HEK293 (cell line): ENCODE results near the gene MTA1.

Experiments used
- GLI4 ChIP-seq: fragments of 450-650 bp; formaldehyde crosslinking; IDR thresholded peaks from 2 replicates; pipeline ENCODE4 v1.5.1; 2016; ENCODE audit warnings: missing biosample characterization, missing genetic modification characterization
- HOXD13 ChIP-seq: sonication (generic); formaldehyde crosslinking; IDR thresholded peaks from 2 replicates; pipeline ENCODE4 v1.8.0; 2022; ENCODE audit warnings: missing genetic modification reagents, borderline replicate concordance
- IKZF3 ChIP-seq: fragments of 450-650 bp; IDR thresholded peaks from 2 replicates; pipeline ENCODE4 v1.5.0; 2018; ENCODE audit warnings: missing biosample characterization, mild to moderate bottlenecking, missing genetic modification characterization, moderate library complexity
- KLF1 ChIP-seq: fragments of 450-650 bp; formaldehyde crosslinking; IDR thresholded peaks from 2 replicates; pipeline ENCODE4 v1.5.1; 2016; ENCODE audit warnings: missing biosample characterization, missing genetic modification characterization
- OSR2 ChIP-seq: fragments of 450-650 bp; formaldehyde crosslinking; IDR thresholded peaks from 2 replicates; pipeline ENCODE4 v1.5.1; 2016; ENCODE audit warnings: missing biosample characterization, missing genetic modification characterization
- PRDM2 ChIP-seq: fragments of 450-650 bp; formaldehyde crosslinking; IDR thresholded peaks from 2 replicates; pipeline ENCODE4 v1.5.1; 2016; ENCODE audit warnings: missing biosample characterization, missing genetic modification characterization, borderline replicate concordance
- PRDM6 ChIP-seq: fragments of 450-650 bp; formaldehyde crosslinking; IDR thresholded peaks from 2 replicates; pipeline ENCODE4 v1.5.1; 2017; ENCODE audit warnings: missing biosample characterization, missing genetic modification characterization
- REPIN1 ChIP-seq: fragments of 450-650 bp; formaldehyde crosslinking; IDR thresholded peaks from 2 replicates; pipeline ENCODE4 v1.5.1; 2017; ENCODE audit warnings: missing biosample characterization, missing genetic modification characterization, low read depth
- TSHZ1 ChIP-seq: fragments of 450-650 bp; formaldehyde crosslinking; IDR thresholded peaks from 2 replicates; pipeline ENCODE4 v1.5.1; 2016; ENCODE audit warnings: missing biosample characterization, missing genetic modification characterization, borderline replicate concordance
- ZBTB17 ChIP-seq: fragments of 450-650 bp; formaldehyde crosslinking; IDR thresholded peaks from 2 replicates; pipeline ENCODE4 v1.5.1; 2016; ENCODE audit warnings: missing biosample characterization, missing genetic modification characterization
- ZBTB21 ChIP-seq: fragments of 450-650 bp; formaldehyde crosslinking; IDR thresholded peaks from 2 replicates; pipeline ENCODE4 v1.5.1; 2017; ENCODE audit warnings: missing biosample characterization, missing genetic modification characterization
- ZBTB49 ChIP-seq: fragments of 450-650 bp; formaldehyde crosslinking; IDR thresholded peaks from 2 replicates; pipeline ENCODE4 v1.5.1; 2016; ENCODE audit warnings: missing biosample characterization, missing genetic modification characterization, low read depth
- ZFP41 ChIP-seq: fragments of 450-650 bp; formaldehyde crosslinking; IDR thresholded peaks from 2 replicates; pipeline ENCODE4 v1.5.1; 2016; ENCODE audit warnings: missing biosample characterization, missing genetic modification characterization, borderline replicate concordance
- ZNF19 ChIP-seq: fragments of 450-650 bp; formaldehyde crosslinking; IDR thresholded peaks from 2 replicates; pipeline ENCODE4; 2016; ENCODE audit warnings: missing biosample characterization, missing genetic modification characterization, low read depth
- ZNF2 ChIP-seq: fragments of 450-650 bp; formaldehyde crosslinking; IDR thresholded peaks from 2 replicates; pipeline ENCODE4 v1.5.1; 2016; ENCODE audit warnings: missing biosample characterization, missing genetic modification characterization
- ZNF221 ChIP-seq: fragments of 450-650 bp; formaldehyde crosslinking; IDR thresholded peaks from 2 replicates; pipeline ENCODE4 v1.5.1; 2017; ENCODE audit warnings: missing biosample characterization, missing genetic modification characterization, borderline replicate concordance
- ZNF335 ChIP-seq: fragments of 450-650 bp; formaldehyde crosslinking; conservative IDR thresholded peaks from 2 replicates; pipeline ENCODE4 v1.5.1; 2016; ENCODE audit warnings: missing biosample characterization, missing genetic modification characterization
- ZNF549 ChIP-seq: fragments of 450-650 bp; IDR thresholded peaks from 2 replicates; pipeline ENCODE4 v1.5.1; 2018; ENCODE audit warnings: missing biosample characterization, missing genetic modification characterization, mild to moderate bottlenecking, inconsistent platforms, moderate library complexity
- ZNF621 ChIP-seq: fragments of 450-650 bp; formaldehyde crosslinking; IDR thresholded peaks from 2 replicates; pipeline ENCODE4 v1.5.1; 2017; ENCODE audit warnings: missing biosample characterization, missing genetic modification characterization
- ZNF704 ChIP-seq: fragments of 450-650 bp; formaldehyde crosslinking; IDR thresholded peaks from 2 replicates; pipeline ENCODE4 v1.5.1; 2016; ENCODE audit warnings: missing biosample characterization, missing genetic modification characterization
- ZNF76 ChIP-seq: fragments of 450-650 bp; formaldehyde crosslinking; IDR thresholded peaks from 2 replicates; pipeline ENCODE4; 2016; ENCODE audit warnings: low read depth, missing biosample characterization, missing genetic modification characterization, borderline replicate concordance
- ZNF837 ChIP-seq: fragments of 450-650 bp; formaldehyde crosslinking; IDR thresholded peaks from 2 replicates; pipeline ENCODE4 v1.5.1; 2016; ENCODE audit warnings: missing biosample characterization, missing genetic modification characterization
- ZSCAN4 ChIP-seq: fragments of 450-650 bp; formaldehyde crosslinking; IDR thresholded peaks from 2 replicates; pipeline ENCODE4 v1.5.1; 2017; ENCODE audit warnings: missing biosample characterization, missing genetic modification characterization

MTA1 gene

GRCh38 chr14:105489542-105490266 lies 70.1 kb downstream of the MTA1 start (continued):
- TF ChIP-seq PRDM6 (tag by site-specific recombination), result no peak
- TF ChIP-seq ZNF221 (tag by site-specific recombination), result no peak
- no peak for TF ChIP-seq ZNF549 (tag by site-specific recombination)
- peak; percentile 92 for TF ChIP-seq ZNF2
- TF ChIP-seq ZFP41 (tag by site-specific recombination), result no peak
- peak; percentile 33; the same call in 1 of the 2 replicates for TF ChIP-seq TSHZ1 (tag by site-specific recombination)
- TF ChIP-seq IKZF3 (tag by site-specific recombination), result peak; percentile 57
- TF ChIP-seq ZSCAN4 (tag by site-specific recombination), result no peak
- peak; percentile 72; the same call in 1 of the 2 replicates for TF ChIP-seq ZNF335 (tag by site-specific recombination)
- no peak for TF ChIP-seq REPIN1 (tag by site-specific recombination)
- no peak for TF ChIP-seq ZBTB49 (tag by site-specific recombination)
- no peak for TF ChIP-seq ZNF621
- TF ChIP-seq HOXD13, result no peak
- peak; percentile 52 for TF ChIP-seq KLF1 (tag by site-specific recombination)
- 0 out of 2 replicates have a peak, but pooled peaks have one; percentile 28 for TF ChIP-seq GLI4 (tag by site-specific recombination)
- TF ChIP-seq ZBTB17 (tag by site-specific recombination), result peak; percentile 98
- TF ChIP-seq ZNF76, result no peak
- TF ChIP-seq OSR2 (tag by site-specific recombination), result peak; percentile 14; the same call in 1 of the 2 replicates
- no peak for TF ChIP-seq ZNF704 (tag by site-specific recombination)
- TF ChIP-seq PRDM2 (tag by site-specific recombination), result no peak
- TF ChIP-seq ZNF837 (tag by site-specific recombination), result no peak
- no peak for TF ChIP-seq ZBTB21 (tag by site-specific recombination)
- no peak for TF ChIP-seq ZNF19 (tag by site-specific recombination)
